ENCODE measurements around the gene NID1.
"Not testable (repeated sequence)": the region's sequence is repeated elsewhere in the genome, so short reads cannot be mapped to it uniquely, and the experiment has no call there.

The NID1 gene

DNA sequence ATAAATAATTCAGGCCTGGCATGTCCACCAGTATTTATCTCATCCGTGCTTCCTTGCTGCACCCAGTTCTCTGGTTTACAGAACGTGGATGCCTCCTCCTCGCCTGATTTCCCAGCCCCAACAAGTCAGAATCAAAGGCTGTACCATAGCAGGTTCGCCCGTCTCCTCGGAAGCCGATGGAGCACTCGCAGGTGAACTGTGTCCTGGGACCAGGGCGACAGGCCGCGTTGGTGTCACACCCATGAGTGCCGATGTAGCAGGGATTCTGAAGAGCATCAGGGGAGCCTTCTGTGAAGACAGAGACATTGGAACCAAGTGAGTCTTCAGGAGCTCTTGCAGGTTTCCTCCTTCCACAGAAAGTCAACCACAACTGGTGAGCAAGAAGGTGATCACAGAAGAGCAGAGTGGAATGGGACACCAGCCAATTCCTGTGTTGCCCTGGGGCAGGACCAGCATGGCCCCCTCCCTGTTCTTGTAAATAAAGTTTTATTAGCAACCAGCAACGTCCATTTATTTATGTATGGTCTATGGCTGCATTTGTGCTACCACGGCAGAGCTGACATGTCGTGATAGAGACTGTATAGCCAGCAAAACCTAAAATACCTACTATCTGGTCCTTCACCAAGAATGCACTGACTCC is 40.8 kb downstream of the NID1 start:
- DNase-seq: no peak

DNA sequence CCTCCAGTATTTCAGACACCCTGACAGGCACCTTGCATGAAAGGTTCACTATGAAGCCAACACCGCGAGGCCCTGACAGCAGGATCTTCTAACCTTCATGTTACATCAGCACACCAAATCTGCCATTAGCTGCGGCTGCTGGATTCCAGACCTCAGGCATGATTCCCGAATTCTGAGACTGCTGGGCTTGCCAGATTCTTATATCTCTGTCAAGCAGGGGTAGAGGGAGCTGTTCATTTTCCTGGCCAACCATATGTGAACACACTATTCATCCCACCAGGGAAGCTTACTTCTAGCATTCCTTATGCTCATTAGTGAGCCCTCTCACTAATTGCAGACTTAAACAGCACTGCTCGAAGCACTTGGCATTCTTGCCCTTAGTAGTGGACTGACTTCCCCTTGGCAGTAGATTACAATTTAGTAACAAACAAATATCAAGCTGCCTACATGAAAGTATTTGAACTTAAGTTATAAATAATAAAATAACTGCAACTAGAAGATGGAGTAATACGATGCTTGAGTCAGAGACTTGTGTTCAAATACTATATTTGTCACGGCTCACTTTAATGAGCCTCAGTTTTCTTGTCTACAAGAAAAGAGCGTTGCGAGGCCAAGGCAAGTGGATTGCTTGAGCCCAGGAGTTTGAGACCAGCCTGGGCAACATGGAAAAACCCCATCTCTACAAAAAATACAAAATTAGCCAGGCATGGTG is 43.3 kb downstream of the NID1 start:
- DNase-seq: no peak

DNA sequence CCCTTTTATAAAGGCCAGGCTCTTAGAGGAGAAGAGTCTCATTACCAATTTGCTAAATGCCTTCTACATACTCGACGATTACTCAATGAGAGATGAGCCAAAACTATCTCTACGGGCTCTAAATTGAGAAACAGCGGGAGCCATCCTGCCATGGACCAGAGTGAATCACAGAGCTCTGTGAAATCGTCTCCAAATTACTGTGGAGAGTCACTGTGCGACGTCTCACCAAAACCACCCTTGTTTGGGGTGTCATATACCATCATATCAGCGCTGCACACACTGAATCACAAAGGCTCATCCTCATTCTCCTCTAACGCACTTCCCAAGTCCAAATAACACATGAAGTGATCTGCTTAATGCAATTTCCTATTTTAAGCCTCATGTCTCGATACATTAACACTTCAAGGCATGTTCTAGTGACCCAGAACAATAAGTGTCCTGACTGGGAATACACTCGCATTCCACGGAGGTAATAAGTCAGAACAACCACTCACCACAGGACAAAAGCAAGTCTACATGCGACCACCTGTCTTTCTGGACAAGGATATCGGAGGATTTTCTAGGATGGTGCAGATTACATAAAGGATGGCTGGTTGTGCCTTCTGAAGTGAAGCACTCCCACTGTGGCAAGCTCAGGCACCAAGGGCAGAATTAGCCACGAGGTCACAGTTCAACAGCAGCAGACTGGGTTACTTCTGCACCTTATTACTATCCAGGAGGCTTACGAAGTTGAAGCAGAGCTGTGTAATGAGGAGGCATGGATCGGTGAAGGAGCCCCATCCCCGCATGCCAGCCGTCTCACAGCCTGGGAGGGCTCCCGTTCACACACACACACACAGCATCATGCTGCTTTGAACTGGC is 44.3 kb downstream of the NID1 start:
- no peak for DNase-seq

DNA sequence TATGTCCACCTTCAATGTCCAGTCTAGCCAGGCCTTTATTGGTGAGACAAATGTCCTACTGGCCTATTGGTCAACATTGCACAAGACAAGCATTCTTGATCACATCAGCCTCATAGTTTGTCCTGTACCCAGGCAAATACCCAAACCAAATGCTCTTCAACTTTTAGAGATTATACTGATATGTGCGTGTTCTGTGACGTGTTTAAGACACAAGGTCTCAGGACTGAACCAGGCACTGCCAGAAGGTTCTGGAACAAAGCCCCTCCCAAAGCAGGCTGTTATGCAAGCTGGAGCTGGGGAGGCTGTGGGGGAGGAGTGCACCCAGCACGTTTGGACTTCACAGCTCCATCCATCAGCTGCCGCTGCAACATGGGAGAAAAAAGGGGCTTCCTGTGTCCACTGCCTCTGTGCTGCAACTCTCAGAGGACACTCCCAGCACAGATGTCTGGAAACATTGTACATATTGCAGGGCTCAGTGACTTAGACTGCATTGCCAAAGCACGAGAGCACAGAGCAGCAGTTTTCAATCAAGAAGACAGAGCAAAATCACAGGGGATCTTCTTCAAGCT is 45.9 kb downstream of the NID1 start:
- no peak for DNase-seq

DNA sequence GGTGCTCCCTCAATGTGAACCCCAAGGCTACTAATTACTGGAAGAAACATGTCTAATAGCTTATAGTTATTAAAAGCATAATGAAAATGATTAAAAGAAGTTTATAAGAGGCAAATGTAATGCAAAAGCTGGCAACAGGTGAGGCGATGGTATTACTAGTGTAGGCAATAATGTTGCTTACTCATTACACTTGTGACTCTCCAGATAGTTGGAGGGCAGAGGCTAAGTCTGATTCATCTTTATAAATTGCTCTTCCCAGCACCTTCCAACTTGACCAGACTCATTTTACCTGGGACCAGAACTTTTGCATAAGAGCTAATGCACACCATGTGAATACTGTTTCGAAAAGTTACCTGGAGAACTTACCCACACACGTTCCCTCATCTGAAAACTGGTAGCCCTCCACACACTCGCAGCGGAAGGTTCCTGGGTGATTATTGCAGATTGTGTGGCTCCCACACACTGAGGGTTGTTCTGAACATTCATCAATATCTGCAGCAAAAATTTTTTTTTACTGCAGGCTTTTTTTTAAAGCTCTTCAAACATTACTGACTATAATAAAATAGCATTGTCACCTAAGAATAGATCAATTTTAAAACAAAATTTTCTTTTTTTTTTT is 48.0 kb downstream of the NID1 start:
- DNase-seq: no peak

DNA sequence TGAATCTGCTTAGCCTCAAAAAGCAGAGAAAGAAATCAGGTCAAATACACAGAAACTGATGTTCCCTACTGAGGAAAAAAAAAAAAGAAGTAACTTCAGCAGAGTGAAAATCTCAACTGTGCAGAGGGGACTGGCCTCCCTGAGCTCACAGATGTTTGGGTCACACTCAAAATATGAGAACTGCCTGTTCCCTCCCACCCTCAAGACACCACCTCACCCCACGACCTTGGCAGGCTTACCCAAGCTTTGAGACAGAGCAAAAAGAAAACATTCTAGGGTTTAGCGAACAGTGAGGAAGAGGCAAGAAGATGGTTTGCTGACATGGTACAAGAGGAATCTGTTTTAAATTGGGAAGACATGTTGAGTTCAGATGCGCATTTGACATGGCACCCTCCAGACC is 48.8 kb downstream of the NID1 start:
- no peak for DNase-seq

DNA sequence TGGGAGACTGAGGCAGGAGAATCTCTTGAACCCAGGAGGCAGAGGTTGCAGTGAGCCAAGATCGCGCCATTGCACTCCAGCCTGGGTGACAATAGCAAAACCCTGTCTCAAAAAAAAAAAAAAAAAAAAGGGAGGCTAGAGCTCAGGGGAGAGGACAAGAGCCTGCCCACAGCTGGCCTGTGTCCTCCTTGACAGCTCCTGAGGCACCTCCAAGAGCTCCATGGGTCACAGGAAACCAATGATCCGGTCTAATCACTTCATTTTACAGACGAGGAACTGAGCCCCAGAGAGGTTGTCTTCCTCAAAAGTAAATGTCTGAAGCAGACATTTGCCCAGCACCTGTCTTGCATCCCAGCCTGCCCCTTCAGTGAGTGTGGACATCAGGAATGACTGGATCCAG is 49.4 kb downstream of the NID1 start:
- no peak for DNase-seq

DNA sequence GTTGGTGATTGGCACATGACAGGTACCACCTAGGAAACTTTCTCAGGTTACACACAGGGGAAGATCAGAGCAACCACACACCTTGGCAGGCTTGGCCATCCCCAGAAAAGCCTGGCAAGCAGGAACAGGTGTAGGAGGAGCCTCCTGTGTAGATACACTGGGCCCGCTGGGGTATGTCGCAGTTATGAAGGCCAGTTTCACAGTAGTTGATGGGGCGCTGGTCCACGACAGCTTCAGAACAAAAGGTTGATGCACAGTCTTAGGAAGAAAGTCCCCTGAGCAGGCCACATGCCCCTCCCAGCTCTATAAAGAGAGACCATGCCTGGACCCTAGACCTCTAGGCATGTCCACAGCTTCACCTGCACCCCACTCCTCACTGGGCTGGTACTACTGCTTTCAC is 51.6 kb downstream of the NID1 start:
- DNase-seq: no peak

DNA sequence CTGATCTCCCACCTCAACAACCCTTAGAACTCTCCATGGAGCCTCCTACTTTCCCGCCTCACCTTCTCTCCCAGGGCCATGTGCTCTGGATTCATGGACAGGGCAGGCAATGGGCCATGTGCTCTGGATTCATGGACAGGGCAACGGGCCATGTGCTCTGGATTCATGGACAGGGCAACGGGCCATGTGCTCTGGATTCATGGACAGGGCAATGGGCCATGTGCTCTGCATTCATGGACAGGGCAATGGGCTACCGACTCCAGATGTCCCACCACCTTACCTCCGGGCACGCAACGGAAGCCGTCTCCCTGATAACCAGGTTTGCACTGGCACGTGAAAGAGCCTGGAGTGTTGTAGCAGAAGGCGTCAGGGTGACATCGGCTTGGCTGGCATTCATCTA is 53.2 kb downstream of the NID1 start:
- no peak for DNase-seq

DNA sequence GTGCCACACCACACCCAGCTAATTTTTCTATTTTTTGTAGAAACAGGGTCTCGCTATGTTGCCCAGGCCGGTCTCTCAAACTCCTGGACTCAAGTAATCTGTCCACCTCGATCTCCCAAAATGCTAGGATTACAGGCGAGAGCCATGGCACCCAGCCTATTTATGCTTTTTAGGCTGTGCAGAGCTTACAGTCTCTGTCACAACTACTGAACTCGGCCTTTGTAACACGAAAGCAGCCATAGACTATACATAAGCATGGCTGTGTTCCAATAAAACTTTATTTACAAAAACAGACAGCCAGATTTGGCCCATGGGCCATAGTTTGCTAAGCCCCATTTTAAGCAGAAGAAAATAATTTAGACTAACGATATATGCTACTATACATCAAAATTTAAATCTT is 54.4 kb downstream of the NID1 start:
- DNase-seq: no peak

DNA sequence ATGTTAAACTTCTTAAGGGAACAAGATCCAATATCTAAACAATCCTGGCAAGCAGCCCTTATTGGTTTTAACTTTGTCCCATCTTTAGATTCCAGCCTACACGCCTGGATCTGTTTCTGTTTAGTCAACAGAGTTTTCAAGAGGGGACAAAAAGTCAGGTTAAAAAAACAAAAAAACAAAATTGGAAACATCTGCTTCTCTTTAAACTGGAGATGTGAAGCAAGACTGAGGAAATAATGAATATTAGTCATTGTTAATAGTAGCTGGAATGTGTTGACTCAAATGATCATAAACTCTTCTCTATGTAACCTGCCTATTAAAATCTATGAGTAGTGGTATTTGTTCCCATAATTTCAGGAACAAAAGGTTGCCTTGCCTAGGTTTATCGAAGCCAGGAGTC is 55.0 kb downstream of the NID1 start:
- no peak for DNase-seq

DNA sequence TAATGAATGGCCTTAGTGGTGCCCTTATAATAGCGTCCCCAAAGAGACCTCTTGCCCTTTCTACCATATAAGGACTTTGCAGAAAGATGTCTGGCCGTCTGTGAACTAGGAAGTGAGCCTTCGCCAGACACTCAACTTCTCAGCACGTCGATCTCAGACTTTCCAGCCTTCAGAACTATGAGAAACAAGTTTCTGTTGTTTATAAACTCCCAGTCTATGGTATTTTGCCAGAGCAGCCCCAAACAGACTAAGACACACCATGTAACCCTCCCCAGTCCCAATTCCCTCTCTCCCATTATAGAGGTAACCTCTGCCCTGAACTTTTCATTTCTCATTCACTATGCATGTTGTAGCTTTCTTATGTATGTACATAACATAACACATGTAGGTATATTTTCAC is 55.7 kb downstream of the NID1 start:
- no peak for DNase-seq

DNA sequence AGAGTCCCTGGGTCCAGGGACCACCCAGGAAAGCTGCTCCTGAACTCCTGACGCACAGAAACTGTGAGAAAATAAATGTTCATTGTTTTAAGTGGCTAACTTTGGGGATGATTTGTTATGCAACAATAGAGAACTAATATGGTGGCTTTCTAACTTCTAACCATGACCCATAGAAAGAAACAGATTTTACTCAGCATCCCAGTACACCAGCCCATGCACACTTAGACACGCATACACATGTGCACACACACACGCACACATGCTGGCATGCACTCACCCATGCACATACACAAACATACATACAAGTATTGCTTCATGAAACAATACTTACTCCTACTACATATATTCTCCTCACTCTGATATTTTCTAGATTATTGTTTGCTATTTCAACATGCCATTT is 57.1 kb downstream of the NID1 start:
- no peak for DNase-seq

DNA sequence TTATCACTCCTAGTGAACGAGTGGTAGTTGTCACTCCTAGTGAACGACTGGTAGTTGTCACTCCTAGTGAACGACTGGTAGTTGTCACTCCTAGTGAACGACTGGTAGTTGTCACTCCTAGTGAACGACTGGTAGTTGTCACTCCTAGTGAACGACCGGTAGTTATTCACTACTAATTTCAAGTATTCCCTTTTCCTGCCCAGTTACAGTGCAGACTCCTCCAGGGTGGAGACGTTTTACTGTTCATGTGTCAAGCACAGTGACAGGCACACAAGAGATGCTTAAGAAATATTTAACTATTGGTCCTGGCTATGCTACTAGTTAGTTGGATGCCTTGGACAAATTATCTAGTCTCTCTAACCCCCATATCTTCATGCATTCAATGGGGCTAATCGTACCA is 61.8 kb downstream of the NID1 start:
- DNase-seq: not testable (repeated sequence)

DNA sequence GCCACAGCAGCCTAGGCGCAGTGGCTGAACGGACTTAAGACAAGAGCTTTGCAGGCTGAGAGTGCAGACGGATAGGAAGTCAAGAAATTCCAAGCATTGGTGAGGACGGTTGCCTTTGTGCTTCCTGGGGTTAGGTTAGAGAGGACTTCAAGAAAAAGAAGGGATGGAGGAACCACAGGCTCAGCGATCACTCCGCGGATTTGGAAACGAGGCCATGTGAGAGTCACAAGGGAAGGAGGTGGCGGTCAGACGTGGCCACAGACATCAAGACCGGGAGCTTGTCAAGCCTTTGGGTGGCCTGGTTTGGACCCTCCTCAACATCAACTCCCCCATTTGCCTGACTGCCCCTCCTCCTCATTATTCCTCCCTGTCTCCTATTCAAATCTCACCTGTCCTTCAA is 62.3 kb downstream of the NID1 start:
- no peak for DNase-seq

DNA sequence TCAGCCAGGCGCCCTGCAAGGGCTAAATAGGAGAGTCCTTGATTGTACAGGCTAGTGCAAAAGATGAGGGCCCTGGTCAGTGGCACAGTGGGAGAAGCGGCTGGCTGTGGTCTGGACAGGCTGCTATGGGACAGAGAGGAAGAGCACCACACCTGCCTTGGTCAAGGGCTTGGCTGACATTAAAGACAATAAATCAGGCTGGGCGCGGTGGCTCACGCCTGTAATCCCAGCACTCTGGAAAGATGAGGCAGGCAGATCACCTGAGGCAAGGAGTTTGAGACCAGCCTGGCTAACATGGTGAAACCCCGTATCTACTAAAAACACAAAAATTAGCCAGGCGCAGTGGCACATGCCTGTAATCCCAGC is 62.9 kb downstream of the NID1 start:
- no peak for DNase-seq

DNA sequence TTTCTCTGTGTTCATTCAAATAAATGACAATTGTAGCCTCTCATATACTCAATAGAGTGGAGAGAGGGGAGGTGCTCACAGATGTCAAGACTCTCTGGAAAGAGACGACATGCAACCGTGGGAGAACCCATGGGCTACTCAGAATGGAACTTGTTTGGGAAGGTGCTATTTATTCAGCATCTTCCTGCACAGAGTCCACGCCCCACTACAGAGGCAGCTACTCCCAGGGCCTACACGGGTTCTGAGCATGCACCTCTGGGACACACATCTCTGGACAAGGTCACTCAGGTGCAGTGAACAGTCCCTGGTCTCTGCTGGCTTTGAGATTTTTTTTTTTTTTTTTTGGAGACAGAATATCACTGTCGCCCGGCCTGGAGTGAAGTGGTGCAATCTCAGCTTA is 64.1 kb downstream of the NID1 start:
- no peak for DNase-seq

DNA sequence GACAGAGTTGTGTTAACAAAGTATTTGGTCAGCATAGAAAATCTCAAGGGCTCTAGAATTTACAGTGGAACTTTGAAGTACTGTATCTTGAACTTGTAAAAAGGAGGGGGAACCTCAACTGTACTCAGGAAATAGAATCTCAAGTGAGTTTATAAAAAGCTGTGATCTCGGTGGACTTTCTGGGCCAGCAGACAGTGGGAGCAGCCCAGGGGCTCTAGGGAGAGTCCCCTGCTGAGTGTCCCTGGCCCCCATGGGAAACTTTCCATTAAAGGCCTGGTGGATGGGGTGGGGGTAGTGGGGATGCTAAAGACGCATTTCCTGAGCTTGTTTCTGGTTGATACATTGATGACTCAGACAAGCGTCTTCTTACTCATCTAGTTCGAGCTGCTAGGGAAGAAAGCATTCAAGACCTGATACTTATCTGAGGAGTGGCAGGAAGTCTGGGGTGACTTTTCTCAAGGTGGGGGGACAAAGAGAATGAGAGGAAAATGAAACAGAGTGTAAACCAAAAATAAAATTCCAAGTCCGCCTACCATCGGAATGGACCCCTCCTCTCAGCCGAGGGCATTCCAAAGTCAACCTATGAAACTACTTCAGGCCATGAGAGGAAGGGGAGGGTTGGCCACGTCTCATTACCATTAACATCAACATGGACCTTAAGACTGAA is 65.5 kb downstream of the NID1 start:
- peak; percentile 48 for DNase-seq

DNA sequence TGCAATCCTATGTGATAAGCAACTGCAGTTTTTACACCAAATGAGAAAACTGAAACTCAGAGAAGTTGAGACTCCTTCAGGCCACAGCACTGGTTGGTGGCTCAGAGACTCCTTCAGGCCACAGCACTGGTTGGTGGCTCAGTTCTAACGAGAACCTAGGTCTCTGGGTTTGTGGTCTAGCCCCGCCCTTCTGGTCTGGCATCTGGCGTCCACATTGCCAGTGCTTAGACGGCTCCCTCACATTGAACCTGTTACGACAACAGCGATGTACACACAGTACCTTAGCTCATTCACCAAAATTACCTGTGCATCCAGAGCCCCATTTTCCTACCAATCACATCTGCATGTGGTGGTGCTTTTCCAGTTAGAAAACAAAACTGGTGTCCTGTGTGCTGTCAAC is 66.1 kb downstream of the NID1 start:
- peak; percentile 61 for DNase-seq

DNA sequence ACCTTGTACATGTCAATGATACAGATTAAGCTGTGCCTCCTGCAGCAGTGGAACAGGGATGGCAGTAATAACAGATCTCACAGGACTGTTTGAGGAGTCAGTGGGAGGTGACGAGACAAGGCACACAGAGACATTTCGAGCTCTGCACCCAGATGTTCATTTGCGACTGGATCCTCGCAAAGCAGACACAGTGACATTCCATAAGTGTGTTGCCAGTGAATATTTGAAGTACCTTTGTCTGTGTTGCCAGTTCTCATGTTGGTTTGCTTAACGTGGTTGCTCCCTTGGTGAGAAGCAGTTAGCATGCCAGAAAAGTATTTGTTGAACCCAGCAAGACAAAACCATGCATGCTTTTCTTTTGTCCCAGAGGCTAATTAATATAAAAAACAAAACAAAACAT is 67.0 kb downstream of the NID1 start:
- no peak for DNase-seq

DNA sequence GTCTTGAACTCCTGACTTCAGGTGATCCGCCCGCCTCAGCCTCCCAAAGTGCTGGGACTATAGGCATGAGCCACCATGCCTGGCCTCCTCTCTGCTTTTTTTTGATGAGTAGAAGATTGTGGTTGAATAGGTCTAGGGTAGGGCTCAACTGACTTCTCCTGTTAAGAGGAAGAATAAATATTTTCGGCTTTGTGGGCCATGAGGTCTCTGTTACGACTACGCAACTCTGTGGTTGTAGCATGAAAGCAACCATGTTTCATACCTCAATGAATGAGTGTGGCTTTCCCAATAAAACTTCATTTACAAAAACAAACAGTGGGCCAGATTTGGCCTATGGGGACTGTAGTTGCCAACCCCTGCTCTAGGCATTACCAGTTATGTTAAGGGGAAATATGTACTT is 67.8 kb downstream of the NID1 start:
- DNase-seq: no peak

DNA sequence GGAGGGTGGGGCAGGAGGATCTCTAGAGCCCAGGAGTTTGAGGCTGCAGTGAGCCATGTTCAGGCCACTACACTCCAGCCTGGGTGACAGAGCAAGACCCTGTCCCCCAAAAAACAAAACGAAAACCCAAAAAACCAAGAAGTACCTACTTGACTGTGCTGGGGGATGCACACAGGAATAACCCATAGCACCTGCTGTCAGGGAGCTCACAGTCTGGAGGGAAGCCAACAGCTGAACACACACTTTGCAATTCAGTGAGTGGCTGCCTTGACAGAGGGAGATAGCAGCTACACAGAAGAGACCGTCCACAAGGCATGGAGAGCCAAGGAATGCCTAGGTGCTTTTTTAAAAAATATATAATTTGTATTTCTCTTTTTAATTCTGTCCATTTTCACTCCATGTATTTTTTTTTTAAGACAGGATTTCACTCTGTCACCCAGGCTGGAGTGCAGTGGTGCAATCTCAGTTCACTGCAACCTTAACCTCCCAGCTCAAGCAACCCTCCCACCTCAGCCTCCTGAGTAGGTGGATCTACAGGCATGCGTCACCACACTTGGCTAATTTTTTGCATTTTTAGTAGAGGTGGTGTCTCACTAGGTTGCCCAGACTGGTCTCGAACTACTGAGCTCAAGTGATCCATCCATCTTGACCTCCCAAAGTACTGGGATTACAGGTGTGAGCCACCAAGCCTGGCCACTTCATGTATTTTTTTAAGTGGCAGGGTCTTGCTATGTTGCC is 68.7 kb downstream of the NID1 start:
- DNase-seq: no peak
